HG03066 (cell line): ENCODE measurements around the gene DNM3.
A peak's percentile ranks its signal among the peaks of the same experiment; 100 is the strongest.
"Not testable (repeated sequence)": the region's sequence is repeated elsewhere in the genome, so short reads cannot be mapped to it uniquely, and the experiment has no call there.

Source experiments
- ATAC-seq: cut with Tn5 transposase; IDR thresholded peaks from one replicate; pipeline ENCODE4 v1.9.1; 2021; ENCODE audit warnings: low read depth; ENCODE audit not compliant: unreplicated experiment

DNM3 gene

DNA sequence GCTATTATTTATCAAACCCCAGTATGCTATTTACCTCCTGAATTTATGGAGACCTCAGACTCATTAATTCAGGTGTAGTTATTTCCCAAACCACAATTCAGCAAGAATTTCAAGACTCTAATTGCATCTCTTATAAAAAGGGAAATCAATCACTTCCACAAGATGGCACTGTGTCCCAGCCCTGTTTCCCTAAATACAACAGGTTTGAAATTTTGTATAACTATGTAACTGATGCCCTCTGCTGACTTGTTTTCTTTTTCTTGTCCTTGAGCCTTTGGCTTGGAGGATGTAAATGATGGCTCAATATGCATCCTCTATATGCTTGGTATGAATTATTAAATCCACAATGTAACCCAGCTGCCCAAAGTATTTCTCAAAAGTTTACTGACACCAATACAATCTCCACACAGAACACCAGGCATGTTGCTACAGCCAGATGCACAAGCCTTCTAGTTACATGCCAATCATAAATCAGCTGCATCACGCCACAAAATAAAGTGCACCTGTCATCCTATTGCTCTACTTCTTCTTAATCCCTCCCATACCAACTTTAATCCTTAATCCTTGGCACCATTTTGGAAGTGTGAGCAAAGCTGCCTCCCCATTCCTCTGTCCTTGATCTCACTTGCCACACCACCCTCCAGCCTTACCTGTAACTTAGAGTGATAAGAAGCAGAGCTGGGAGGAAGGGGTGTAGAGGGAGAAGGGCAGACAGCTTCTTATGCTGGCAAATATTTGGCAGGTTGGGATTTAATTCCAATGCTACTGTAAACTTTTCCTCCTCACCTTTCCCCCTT, 588.2 kb downstream of the DNM3 start:
- no peak for ATAC-seq

DNA sequence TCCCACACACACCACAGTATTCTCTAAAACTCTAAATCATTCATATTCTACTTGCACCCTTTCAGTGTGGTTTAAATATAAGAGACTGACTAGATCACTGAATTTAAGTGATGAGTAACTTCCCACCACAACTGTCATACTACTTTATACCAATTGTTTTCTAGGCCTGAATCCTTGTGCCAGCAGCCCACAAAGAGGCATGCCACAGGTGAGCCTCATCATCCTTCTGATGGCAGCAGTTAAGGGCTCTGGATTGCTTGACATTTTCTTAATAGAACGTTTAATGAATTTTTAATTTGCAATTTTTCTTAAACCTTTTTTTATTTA, 588.8 kb downstream of the DNM3 start:
- no peak for ATAC-seq

DNA sequence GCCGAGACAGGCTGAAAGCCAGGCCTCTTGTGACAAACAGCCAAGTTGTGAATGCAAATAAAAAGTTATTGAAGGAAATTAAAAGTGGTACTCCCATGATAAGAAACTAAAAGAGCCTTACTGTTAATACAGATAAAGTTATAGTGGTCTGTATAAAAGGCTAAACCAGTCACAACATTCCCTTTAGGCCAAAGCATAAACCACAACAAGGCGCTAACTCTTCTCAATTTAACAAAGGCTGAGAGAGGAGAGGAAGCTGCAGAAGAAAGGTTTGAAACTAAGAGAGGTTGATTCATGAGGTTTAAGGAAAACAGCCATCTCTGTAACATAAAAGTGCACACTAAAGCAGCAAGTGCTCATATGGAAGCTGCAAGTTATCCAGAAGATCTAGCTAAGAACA, 589.9 kb downstream of the DNM3 start:
- no peak for ATAC-seq

DNA sequence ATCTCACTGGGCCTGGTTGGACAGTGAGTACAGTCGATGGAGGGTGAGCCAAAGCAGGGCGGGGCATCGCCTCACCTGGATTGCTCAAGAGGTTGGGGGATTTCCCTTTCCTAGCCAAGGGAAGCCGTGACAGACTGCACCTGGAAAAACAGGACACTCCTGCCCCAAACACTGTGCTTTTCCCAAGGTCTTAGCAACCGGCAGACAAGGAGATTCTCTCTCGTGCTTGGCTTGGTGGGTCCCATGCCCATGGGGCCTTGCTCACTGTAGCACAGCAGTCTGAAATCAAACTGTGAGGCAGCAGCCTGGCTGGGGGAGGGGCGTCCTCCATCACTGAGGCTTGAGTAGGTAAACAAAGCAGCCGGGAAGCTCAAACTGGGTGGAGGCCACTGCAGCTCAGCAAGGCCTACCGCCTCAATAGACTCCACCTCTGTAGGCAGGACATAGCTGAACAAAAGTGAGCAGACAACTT, 590.5 kb downstream of the DNM3 start:
- no peak for ATAC-seq

DNA sequence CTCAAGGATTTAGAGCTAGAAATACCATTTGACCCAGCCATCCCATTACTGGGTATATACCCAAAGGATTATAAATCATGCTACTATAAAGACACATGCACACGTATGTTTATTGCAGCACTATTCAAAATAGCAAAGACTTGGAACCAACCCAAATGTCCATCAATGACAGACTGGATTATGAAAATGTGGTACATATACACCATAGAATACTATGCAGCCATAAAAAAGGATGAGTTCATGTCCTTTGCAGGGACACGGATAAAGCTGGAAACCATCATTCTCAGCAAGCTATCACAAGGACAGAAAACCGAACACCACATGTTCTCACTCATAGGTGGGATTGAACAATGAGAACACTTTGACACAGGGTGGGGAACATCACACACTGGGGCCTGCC, 595.9 kb downstream of the DNM3 start:
- ATAC-seq, result not testable (repeated sequence)

DNA sequence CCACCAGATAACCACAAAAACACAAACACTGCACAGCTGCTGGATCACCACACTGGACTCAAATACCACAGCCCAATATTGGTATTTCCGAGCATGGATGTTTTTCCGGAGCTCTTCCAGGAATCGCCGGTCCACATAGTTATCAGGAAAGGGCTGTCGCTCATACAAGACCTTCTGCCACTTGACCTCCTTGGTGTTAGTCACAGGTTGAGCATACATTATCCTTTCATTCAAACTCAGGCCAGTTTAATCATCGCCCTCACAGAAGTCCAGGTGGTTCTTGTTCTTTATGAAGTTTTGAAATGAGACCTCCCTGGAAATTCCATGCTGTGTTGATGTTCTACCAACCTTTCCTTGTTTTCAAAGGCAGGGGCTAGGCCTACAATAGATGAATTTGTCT, 601.1 kb downstream of the DNM3 start:
- no peak for ATAC-seq

DNA sequence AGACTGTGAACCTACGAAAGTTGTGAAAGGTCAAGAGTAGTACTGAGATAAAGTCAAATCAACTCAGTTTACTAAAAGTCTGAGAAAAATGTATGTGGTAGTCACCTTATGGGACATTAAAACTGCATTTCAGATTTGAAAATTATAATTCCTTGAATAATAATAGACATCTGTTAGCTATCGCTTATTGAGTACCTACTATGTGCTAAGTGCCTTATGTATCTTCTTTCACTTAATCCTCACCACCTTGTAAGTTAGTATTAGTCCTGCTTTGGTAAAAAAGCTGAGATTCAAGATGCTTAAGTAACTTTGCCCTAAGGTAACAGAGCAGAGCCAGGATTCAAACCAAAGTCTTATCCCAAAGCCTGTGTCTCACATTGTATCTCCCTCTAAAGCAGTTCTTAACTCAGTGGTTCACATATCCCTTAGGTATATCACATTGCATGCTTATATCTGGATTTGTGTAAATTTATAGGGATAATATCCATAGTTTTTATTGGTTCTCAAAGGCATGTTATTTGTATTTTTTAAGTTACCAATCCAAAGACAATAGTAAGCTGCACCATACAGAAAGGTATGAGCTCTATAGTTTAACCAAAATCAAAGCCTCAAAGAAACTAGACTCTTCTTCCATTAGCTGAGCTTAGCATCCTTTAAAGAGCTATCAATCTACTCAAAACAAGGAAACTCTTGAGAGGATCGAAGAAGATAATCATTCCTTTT, 601.7 kb downstream of the DNM3 start:
- ATAC-seq, result no peak

DNA sequence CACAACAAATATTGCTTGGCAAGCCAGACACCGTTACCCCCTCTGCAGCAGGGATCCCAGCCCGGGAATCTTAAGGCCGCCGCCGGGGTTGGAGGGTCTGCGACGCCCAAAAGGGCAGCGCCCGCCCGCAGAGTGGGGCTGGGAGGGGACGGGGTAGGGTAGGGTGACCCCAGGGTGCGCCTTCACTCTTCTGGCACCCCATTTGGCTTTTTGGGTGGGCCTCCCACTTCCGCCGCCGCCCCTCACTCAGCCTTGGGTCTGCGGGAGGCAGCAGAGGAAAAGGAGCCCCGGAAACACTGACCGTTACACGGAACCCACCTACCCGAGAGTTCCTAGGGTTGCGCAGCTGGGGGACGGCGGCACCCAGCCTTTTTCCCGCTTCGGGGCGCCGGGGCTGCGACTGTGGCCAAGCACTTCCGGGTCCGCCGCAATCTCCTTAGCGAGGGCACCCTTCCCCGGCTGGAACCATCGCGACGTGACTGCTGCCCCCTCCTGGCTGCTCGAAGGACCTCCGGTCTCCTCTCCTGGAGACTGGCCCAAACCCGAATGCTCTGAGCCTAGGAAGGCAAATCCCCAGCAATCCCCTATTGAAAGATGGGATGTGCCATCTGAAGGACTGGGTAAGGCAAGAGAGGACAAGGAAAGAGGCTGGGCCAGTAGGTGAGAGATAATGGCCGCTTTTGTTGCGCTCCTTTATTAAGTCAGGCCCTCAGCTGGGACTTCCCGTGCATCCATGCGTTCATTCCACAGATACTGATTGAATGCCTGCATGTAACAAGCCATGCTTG, 602.6 kb downstream of the DNM3 start, which contains the start of gene PIGC:
TSS of gene PIGC (minus strand) at position 404 of the 788 bp plus-strand sequence. CDS start 1,447 bp downstream, outside the sequence.
- peak; percentile 100 for ATAC-seq

DNA sequence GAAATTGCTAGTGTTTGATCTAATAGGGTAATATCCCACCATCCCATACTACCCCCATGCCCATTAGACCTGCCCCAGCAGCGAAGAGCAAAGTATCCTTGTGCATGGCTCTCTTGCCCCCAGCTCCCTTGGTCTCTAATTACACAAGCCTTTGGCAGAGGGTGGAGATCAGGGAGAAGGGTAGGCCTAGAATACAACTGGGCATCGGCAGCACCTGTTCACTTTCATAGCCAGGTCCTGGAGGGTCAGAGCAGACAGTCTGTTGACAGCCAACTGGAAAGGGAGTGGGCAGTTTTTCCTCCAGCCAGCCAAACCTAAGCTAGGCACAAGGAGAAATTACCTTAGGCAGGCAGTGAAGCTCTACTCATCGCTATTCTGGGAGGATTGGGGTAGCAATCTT, 605.2 kb downstream of the DNM3 start:
- ATAC-seq, result no peak

DNA sequence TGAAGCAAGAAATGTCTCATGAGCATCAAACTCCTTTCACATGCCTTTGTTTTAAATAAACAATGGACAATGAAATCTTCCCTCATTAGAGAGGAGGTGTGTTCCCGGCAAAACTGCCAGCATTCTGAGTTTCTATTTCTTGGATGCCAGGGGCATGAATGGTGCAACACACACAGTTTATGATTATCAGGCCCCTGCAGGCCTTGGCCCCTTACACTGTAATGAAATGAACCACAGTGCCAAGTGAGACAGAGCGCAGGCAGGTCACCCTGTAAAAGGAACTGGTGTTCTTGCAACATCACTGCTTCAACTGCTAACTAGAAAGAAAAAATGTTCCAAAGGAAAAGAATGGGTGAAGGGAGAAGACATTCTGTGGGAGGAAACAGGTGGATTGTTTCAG, 606.3 kb downstream of the DNM3 start:
- no peak for ATAC-seq

DNA sequence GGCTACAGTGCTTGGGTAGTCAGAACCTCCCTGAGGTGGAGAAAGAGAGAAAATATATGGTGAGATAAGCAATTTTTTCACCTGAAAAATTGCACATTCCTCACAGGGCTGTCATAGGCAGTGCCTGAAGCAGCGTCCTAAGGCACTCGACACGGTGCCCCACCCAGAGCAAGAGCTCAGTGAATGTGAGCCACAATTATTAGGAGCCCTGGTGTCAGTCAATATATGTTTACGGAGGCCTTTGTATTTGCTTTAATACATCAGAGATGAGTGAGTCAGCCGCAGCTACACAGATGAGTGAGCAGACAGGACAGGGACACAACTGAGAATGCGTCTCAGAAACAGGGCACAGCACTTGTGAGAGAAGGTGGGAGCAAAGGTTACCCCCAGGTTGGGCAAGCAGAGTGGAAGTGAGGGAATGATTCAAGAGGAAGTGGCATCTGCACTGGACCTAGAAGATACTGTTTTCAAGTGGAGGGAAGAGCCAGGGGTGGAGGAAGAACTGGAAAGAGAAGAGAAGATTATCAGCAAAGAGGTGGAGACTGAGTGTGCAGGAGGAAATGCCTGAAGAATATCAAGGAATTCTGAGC, 607.8 kb downstream of the DNM3 start:
- ATAC-seq, result no peak

DNA sequence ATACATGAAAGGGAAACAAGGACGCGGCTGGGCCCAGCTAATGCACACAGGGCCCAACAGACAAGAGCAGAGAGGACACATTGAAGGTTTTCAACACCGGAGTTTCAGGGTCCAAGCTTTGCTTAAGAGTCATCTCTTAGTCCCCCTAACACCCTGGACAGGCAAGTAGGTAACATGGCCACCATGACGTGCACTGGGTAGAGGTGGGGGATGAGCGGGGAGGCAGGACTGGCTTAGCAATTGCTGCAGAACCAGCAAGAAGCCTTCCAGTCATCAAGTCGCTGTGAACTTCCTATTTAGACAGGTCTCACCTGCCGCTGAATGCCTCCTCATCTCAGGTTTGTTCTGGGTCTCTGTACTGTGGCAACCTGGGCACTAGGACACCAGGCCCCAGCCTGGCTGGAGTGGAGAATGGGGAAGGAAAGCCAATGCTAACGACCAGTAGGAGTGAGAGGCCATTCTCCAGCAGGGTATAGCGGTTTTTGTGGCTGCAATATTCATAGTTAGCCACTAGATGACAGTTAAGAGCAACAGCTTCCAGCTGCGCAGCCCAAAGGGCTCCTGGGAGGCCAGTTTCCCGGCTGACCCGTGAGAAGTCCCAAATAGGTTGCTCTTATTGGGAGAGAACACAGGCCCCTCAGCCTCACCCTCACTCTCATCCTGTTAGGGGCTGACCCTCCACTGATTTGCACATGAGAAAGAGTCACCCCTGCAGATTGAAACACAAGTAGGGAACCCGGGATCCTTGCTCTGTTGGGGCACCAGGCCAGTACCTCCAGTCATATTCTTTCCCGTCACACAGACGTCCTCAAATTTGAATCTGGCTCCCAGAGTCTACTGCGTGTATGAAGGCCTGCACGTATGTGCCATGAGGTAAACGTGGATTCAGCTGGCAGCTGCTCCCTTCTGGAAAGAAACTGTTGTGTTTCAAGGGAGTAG, 608.6 kb downstream of the DNM3 start:
- peak; percentile 95 for ATAC-seq

DNA sequence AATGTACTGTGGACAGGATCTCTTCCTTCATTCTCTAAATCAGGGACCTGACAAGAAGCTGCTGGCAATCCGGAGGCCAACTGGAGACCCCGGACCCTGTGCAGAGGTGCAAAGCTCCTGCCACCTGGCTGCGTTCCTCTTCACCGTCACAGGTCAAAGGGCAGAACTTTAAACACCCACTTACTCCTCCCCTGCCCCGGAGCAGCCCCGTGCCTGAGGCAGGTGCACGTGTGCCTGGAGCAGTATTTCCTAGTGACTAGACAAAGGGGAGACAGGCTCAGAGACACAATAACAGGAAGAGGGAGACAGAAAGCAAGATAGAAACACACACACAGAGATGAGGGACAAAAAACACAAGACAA, 609.2 kb downstream of the DNM3 start:
- no peak for ATAC-seq

DNA sequence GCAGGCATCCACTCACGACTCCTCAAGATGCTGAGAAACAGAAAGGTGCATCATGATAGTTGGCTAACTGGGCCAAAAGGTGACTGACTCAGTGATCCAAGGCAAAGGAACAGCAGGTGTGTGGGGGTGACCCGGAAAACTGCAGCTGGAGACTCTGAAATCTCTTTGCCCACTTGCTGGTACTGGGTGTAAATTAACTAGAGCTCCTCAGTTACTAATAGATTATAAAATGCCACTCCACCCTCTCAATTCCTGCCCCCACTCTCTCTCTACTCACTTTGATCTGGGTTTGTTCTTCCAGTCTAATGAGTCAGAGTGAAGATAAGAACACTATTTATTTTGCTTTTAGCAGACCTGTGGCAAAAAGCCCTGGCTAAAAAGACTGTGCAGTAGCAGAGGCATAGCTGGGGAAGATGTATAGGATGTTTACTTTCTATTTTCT, 609.7 kb downstream of the DNM3 start:
- ATAC-seq, result no peak

DNA sequence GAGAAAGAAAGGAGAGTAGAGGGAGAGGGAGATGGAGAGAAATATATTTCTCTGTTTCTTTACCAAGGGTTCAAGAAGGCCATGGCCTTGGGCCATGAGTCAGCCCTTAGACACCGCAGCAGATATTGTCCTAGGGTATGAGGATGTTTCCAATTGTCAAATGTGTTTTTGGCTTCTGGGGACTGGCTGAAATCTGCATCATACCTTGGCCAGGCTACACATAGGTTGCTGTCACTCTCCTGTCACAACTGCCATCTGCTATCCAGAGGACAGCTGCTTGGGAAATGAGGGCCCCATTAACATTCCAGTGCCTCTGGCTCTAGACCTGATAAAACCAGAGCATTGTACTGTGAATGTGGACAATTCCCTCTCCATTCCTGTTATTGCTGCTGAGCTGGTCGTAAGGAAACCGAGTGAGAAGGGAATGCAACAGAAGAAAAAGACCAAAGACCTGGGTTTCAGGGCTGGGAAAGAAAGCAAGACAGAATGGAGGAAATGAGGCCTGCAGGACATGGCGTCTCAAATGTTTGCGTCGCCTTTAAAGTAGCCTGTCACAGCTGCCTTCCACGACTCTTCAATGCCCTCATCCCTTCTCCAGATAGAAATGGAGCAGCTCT, 611.3 kb downstream of the DNM3 start:
- no peak for ATAC-seq

DNA sequence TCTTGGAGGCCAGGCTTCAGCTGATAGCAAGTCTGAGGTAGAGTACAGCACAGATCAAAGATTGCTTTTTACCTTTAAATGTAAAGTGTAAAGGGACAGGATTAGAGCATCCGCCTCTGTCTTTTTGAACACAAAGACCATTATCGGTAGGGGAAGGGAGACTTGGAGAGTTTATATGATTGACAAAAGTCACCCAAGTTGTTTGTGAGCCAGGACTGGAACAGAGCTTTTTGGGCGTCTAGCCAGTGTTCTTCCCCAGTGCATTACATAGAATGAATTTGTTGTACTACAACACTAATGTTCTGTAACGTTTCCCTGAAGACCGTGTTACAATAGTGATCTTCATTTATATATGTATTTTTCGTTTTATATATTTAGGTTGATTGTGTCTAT, 611.9 kb downstream of the DNM3 start:
- no peak for ATAC-seq

DNA sequence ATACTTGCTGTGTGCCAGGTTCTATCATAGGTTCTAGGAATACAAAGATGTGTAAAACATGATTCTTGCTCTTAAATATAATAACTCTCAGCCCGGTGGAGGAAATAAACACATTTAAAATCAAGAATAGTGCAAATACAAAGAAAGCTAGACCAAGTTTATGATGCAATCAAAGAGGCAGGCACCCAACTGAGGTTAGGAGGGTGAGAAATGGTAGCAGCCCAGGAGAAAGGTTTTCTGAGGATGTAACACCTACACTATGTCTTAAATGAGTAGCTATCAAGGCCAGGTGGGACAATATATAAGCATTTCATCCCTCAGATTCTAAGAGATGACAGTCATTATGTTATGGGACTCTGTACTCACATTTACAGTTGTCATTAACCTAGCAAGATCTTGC, 612.3 kb downstream of the DNM3 start:
- no peak for ATAC-seq

DNA sequence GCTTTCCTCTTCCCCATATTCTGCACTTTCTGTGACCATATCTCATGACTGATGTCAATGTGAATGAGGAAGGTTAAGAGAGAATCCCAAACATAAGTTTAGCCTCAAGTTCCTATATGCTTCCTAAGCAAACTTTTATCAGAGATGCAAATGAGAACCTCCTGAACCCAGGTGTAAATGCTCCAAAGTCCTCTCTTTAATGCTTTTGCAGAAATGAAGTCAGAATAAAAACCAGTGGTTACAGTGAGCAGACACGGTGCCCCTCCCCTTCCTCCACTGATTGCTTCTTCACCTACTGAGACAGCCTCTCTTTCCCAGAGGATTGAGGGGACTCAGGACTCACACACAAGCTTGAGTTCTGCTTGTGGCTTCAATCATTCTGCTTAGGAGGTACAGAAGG, 614.2 kb downstream of the DNM3 start:
- no peak for ATAC-seq

DNA sequence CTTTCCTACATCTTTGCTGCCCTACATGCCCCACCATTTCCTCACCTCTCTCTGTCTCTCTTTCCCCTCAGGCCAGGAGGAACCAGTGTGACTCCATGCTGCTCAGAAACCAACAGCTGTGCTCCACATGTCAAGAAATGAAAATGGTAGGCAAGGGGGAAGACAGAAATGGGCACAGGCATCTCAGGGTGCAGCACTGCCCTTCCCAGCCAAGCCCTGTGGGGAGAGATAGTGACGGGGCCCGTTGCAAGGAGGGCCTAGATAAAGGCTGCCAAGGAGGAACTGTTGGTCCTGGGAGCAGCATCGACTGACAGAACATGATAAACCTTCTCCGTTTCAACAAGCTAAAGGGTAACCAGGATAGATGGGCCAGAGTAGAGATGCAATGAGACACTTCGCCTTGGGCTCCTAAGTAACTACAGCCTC, 615.1 kb downstream of the DNM3 start:
- ATAC-seq, result no peak
